Stimulated activated CD4-positive, alpha-beta T cell treated with anti-CD3 and anti-CD28 coated beads, Interleukin-1b, Interleukin-23, amount 100 ng/mL, for 24 hours (primary cell): ENCODE data around the gene ZFYVE28.

Experiments
- DNase-seq, 4 experiments: peaks; one replicate each; pipeline ENCODE4 v3.0.0-alpha.2; 2020; ENCODE audit warnings: low read depth in 4 of 4, low spot score in 1 of 4

Gene ZFYVE28

DNA sequence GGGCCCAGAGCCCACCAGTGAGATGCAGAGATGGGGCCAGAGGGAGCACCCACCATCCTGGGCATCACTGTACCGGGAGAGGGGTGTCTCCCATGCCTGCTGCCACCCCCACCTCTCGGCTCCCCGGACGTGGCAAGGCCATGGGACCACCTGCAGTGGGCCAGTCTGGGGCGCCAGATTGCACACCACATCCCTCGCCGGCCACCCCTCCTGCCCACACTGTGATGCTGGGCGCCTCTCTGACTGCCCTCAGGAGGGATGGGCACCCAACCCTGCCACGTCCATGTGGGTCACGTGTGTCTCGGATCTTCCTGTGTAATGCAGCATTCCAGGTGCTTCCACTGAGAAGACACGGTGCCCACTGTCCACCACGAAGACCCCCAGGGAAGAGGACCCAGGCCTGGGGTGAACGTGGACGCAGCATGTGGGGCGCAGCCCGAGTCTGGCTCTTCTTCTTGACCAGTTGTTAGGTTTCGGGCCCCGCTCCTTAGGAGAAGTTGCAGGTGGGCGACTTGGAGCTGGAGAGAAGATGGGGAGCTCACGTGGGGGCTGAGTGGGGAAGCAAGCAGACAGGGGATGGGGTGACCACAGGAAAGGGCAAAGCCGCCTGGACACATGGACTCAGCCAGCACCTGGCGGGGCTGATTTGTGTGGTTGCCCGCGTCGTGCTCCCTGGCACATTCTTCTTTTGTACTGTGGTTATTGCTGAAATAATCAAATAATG, 47.7 kb downstream of the ZFYVE28 start:
- DNase-seq = no peak

DNA sequence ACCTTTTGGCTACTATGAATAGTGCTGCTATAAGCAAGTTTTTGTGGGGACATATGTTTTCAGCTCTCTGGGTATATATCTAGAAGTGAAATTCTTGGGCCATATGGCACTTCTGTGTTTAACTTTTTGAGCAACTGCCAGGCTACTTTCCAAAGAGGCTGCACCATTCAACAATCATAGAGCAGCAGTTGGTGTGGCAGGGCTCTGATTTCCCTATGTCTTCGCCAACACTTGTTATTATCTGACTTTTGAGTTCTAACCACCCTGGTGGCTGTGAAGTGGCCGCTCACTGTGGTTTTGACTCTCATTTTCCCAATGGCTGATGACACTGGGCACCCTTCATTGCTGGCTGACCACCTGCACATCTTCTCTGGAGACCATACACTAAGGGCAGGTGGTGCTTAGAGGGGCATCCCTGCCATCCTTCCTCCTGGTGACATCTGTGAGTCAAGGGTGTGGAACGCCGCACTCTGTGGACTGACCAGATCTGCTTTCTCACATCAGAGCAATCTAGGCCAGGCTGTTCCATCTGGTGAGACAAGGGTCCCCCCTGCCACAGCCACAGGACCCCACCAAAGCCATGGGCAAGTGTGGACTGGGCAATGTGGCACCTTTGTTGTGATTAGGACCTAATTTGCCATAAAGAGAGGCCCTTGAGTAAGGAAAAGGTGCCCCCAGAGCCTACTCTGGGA, 49.6 kb downstream of the ZFYVE28 start:
- DNase-seq = no peak

- DNase-seq = no peak
These were observed 50.8 kb downstream of the ZFYVE28 start for GRCh38 chr4:2367626-2368025.

GRCh38 chr4:2366252-2367192, 51.9 kb downstream of the ZFYVE28 start:
- no peak for DNase-seq

DNA sequence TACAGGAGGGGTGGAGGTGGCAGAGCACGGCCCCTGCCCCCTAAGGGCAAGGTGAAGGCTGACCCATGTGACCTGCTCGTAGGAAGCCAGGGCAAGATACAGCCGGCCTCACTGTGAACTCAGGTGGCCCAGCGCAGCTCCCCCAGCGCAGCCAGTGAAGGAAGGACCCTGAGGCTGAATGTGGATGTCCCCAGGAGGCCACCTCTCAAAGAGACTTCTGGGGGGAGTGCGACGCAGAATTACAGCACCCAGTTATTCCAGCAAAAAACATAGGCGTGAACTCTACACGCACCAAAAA, 52.6 kb downstream of the ZFYVE28 start:
- no peak for DNase-seq

DNA sequence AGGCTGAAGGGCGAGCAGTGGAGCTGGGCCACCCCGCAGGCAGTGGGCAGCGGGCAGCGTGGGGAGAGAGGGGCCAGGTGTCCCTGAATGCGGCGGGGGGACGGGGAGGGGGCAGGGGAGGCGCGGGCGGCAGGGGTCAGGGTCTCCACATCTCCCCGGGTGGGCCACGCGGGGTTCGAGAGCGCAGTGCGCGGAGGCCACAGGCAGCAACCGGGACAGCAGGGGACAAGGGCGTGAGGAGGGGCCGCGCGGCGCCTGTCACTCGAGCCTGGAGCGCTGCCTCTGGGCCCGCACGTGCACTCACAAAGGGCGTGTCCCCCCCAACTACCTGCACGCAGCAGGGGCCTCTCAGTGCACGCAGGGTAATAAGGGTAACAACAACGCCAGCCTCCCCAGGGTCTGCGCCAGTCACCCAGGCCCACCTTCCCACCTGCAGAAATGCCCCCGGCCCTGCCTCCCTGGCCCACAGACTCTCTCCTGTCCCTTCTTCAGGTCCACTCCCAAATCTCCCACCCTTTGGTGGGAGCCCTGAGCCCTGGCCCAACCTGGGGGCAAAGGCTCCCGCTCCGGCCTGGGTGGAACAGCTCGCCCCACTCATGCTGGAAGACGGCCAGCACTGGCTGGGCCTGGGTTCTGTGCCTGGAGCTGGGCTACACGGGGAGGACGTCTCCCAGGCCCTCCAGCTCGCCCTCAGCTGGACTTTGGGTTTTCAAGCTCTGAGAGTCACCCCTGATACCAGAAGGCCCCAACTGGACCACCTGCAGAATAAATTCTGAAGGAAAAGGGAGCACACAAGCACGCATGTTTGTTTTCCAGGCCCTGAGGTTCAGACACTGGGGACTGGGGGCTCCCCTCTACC, 53.2 kb downstream of the ZFYVE28 start:
- DNase-seq = no peak

GRCh38 chr4:2364654-2365053, 53.8 kb downstream of the ZFYVE28 start:
- DNase-seq = peak; percentile 24 to 46 (median 34)

GRCh38 chr4:2363951-2364653, 54.3 kb downstream of the ZFYVE28 start:
- DNase-seq = no peak

DNA sequence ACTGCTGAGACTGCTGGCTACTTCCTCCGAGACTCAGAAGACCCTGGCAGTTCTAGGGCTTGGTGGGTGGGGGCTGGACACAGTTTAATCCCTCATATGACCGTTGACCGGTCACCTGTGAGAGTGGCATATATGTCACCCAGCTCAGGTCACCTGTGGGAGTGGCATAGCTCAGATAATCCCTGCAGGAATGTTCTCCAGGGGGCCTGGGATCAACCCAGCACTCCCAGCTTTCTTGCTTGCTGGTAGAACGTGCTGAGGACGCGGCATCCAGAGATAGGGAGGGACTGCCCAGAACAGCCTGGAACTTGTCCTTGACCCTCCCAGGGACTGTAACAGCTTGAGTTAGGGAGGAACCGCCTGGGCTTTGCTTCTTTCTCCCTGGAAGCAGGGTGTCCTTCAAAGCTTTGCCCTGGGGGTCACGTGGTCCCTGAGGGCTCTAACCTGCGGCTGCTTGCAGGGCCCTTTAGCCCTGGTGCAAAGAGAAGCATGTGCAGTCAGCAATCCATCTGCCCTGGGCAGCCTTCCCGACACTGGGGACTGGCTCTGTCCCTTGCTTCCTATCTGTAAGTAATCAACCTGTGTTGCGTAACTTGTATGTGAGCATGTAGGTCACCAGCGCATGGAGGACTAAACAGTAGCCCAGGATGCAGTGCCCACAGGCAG, 55.3 kb downstream of the ZFYVE28 start:
- DNase-seq = no peak

GRCh38 chr4:2362266-2363055, 56.0 kb downstream of the ZFYVE28 start:
- DNase-seq = no peak

DNA sequence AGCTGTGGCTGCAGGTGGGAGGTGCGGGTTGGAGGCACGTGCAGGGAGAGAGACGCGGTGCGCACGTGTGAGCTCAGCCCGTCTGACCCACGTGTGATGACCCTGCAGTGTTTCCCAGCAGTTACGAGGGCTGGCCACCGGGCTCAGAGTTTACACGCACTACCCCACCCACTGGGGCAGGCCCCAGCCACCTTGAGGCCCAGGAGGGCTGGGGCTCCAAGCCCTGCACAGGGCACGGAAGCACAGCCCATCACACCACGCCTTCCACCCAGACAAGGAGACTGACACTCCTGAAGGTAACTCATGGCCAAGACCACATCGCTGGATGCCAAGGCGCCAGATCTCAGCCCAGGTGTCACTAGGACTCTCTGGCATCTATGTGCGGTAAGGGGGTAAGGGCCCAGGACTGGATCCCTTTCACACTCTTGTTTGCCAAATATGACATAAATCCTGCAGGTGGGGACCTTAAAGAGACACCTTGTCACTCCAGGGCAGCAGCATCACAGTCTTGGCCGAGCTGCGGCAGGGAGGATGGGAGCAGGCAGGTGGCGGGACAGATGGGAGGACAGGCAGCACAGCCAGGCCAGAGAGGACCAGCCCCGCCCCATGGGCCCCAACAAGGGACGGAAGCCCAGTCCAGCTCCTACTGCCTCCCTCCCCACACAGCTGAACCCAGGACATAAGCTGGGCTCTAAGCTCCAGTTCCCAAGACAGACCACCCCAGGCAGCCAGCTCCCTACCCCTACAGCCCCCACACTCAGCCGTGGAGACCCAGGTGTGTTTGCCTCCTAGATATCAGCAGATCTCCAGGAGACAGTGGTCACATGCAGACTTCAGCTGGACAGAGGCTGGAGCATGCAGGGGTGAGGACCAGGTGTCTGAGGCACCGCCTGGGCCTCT, 56.8 kb downstream of the ZFYVE28 start:
- no peak for DNase-seq

GRCh38 chr4:2360396-2360730, 58.1 kb downstream of the ZFYVE28 start:
- DNase-seq = no peak

DNA sequence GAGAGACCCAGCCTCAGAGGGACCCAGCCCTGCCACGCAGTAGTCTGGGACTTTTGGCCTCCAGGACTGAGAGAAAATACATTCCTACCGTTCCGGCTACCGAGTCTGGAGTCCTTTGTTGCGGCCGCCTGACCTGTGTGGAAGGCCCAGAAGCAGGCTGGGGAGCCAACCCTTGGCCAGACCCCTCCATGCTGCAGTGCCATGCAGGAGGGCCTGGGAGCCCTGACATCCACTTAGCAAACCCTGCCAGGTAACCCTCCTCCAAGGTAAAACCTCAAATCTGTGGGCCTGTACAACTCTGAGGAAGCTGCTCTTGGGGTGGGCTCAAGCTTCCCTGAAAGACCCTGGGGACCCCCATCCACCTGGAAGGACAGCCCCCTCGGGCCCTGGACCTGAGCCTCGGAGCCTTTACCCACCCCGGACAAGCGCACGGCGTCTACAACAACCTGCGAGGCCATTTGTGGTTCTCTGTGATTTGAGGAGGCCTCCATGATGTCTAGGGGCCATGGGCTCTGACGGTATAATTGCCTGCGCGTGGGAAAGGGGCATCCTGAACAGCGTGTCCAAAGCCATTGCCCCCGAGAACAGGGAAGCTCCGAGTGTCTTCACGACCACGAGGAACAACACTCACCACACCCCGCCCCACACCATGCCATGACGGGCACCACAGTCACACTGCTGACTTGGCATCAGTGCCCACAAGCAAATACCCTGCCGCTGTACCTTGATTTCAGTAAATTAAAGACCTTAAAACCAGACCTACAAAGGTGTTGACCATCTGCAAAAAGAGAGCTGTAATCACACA, 58.7 kb downstream of the ZFYVE28 start:
- no peak for DNase-seq

DNA sequence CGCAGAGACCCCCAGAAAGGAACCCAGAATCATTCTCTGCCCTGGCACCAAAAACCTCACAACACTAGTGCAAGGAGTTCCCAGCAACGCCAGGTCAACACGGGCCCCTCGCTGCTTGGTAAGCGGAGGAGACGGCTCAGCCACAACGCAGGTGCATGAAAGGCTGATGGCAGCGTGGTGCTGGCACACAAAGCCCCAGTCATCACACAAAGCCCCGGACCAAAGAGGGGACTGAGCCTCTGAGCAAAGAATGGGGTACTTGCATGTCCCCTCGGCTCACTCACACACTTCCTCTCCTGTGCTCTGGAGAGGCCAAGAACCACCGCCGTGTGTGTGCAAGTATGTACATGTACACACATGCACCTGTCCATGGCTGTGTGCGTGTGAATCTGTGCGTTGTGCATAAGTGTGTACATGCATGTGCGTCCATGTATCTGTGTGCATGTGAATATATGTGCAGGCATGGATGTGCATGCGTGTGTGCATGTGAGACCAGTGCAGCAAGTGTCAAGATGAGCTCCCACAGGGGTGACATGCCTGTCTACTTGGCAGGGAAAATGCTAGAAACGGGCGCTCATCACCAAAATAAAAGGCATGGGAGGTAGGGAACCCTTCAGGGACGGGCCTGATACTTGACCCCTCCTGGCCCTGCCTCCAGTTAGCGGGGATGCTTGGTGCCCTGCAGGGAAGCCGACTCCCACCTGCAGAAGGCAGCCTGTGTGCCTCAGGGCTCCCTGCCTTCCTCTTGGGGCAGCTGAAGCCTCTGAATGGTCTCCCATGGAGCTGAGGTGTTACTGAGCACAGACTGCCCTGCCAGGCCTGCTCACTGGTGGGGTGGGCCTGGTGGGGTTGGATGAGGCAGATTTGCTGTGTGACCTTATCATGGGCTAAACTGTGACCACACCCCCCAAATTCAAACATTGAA, 60.4 kb downstream of the ZFYVE28 start:
- no peak for DNase-seq

GRCh38 chr4:2356123-2357069, 62.0 kb downstream of the ZFYVE28 start:
- no peak for DNase-seq
